22Rv1 (cell line): Measurements from ENCODE around the gene LMNTD1.

Source experiments
- ZFX ChIP-seq: fragments of 450-650 bp; IDR thresholded peaks from 2 replicates; pipeline ENCODE4 v1.6.1; 2017; ENCODE audit warnings: antibody characterized with exemption, borderline replicate concordance
- TF ChIP-seq, protein P1 (sequence below): fragments of 450-650 bp; IDR thresholded peaks from 2 replicates; pipeline ENCODE4 v1.5.1; 2017; ENCODE audit warnings: mild to moderate bottlenecking

GRCh38 chr12:25434515-25434914 is 118.6 kb downstream of the LMNTD1 start:
- TF ChIP-seq, protein P1, sequence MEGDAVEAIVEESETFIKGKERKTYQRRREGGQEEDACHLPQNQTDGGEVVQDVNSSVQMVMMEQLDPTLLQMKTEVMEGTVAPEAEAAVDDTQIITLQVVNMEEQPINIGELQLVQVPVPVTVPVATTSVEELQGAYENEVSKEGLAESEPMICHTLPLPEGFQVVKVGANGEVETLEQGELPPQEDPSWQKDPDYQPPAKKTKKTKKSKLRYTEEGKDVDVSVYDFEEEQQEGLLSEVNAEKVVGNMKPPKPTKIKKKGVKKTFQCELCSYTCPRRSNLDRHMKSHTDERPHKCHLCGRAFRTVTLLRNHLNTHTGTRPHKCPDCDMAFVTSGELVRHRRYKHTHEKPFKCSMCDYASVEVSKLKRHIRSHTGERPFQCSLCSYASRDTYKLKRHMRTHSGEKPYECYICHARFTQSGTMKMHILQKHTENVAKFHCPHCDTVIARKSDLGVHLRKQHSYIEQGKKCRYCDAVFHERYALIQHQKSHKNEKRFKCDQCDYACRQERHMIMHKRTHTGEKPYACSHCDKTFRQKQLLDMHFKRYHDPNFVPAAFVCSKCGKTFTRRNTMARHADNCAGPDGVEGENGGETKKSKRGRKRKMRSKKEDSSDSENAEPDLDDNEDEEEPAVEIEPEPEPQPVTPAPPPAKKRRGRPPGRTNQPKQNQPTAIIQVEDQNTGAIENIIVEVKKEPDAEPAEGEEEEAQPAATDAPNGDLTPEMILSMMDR, result no peak
- TF ChIP-seq ZFX, result no peak
